Measurements from ENCODE around the gene MMRN2. TPM values are rescaled to one million over a fixed set of nuclear protein-coding genes. Genes with fewer than 3 reads are reported as not detected.
"Not testable (repeated sequence)": the region's sequence is repeated elsewhere in the genome, so short reads cannot be mapped to it uniquely, and the experiment has no call there.

Gene MMRN2
- total RNA-seq, 2 experiments from 2014 or later = not detected

- ChIA-PET CTCF (interaction anchor here (1.0 to 2.0 kb wide), 4 partner anchors 7 to 271 kb away, joined by 4 to 6 read pairs (median 4); no protein-coding TSS in a partner anchor), POLR2A (interaction anchor here (1.8 kb wide), 1 partner anchor 12 kb away, joined by 7 read pairs; no protein-coding TSS in a partner anchor)
- Mint-ChIP-seq H3K4me1 (peaks cover 3% of the 10 kb centered on the region), H3K36me3 (ENCODE audit: low read depth) (no peaks in the 10 kb centered on the region), H3K9me3 (no peaks in the 10 kb centered on the region), H3K27ac (no peak overlapping the region), H3K4me3 (no peak overlapping the region), H3K27me3 (no peaks in the 10 kb centered on the region)
- no peak for DNase-seq
These were observed 1.7 kb upstream of the MMRN2 start for GRCh38 chr10:86958901-86959736.

- peaks cover 3% of the 10 kb centered on the region for H3K4me1 Mint-ChIP-seq
- no peak within 1 kb of the TSS for H3K27ac Mint-ChIP-seq
- H3K27me3 Mint-ChIP-seq = no peaks in the 10 kb centered on the region
- no peaks in the 10 kb centered on the region for H3K9me3 Mint-ChIP-seq
- CTCF ChIA-PET = interaction anchor here (1.0 to 1.2 kb wide), 2 partner anchors 8 to 19 kb away, joined by 4 read pairs; no protein-coding TSS in a partner anchor
- no peaks in the 10 kb centered on the region for H3K36me3 Mint-ChIP-seq (ENCODE audit: low read depth)
- DNase-seq = no peak
- POLR2A ChIA-PET = interaction anchor here (1.8 kb wide), 1 partner anchor 13 kb away, joined by 7 read pairs; no protein-coding TSS in a partner anchor
- H3K4me3 Mint-ChIP-seq = no peak within 1 kb of the TSS
These were observed 893 bp upstream of the MMRN2 start, which contains the start of gene SNCG for GRCh38 chr10:86958116-86958900. Gene SNCG (plus strand): TSS chr10:86958599. CDS start chr10:86958698, 99 bp downstream.

- no peaks in the 10 kb centered on the region for H3K27me3 Mint-ChIP-seq
- no peak overlapping the region for H3K27ac Mint-ChIP-seq
- CTCF ChIA-PET = interaction anchor here (1.3 kb wide), 1 partner anchor 17 kb away, joined by 8 read pairs; no protein-coding TSS in a partner anchor
- peaks cover 10% of the 10 kb centered on the region for H3K9me3 Mint-ChIP-seq
- H3K4me1 Mint-ChIP-seq = peaks cover 3% of the 10 kb centered on the region
- H3K36me3 Mint-ChIP-seq (ENCODE audit: low read depth) = peaks cover 1% of the 10 kb centered on the region
- no peak overlapping the region for H3K4me3 Mint-ChIP-seq
- POLR2A ChIA-PET = interaction anchor here (1.0 kb wide), 1 partner anchor 9 kb away, joined by 4 read pairs; no protein-coding TSS in a partner anchor
- DNase-seq = no peak
These were observed 467 bp downstream of the MMRN2 start for GRCh38 chr10:86956848-86957448.

GRCh38 chr10:86956195-86956847, 1.1 kb downstream of the MMRN2 start:
- Mint-ChIP-seq H3K9me3 (peaks cover 13% of the 10 kb centered on the region), H3K27me3 (no peaks in the 10 kb centered on the region), H3K4me1 (peaks cover 3% of the 10 kb centered on the region), H3K4me3 (no peak overlapping the region), H3K36me3 (ENCODE audit: low read depth) (peaks cover 2% of the 10 kb centered on the region), H3K27ac (no peak overlapping the region)
- no peak for DNase-seq
- ChIA-PET CTCF (interaction anchor here (1.3 kb wide), 1 partner anchor 17 kb away, joined by 8 read pairs; no protein-coding TSS in a partner anchor), POLR2A (interaction anchor here (1.0 to 1.4 kb wide), 2 partner anchors 10 to 14 kb away, joined by 3 to 4 read pairs; no protein-coding TSS in a partner anchor)

GRCh38 chr10:86955501-86956194, 1.8 kb downstream of the MMRN2 start:
- DNase-seq = no peak
- H3K9me3 Mint-ChIP-seq = peaks cover 14% of the 10 kb centered on the region
- H3K27ac Mint-ChIP-seq = no peak overlapping the region
- peaks cover 2% of the 10 kb centered on the region for H3K36me3 Mint-ChIP-seq (ENCODE audit: low read depth)
- ChIA-PET POLR2A (interaction anchor here (1.1 to 1.4 kb wide), 2 partner anchors 13 to 15 kb away, joined by 3 to 4 read pairs; no protein-coding TSS in a partner anchor), CTCF (no interaction called here)
- H3K4me1 Mint-ChIP-seq = peaks cover 10% of the 10 kb centered on the region
- no peak overlapping the region for H3K4me3 Mint-ChIP-seq
- H3K27me3 Mint-ChIP-seq = no peaks in the 10 kb centered on the region

GRCh38 chr10:86954681-86955500, 2.5 kb downstream of the MMRN2 start:
- DNase-seq = no peak
- Mint-ChIP-seq H3K9me3 (peaks cover 16% of the 10 kb centered on the region), H3K27ac (no peak overlapping the region), H3K4me3 (no peak overlapping the region), H3K36me3 (ENCODE audit: low read depth) (peaks cover 7% of the 10 kb centered on the region), H3K4me1 (peaks cover 12% of the 10 kb centered on the region), H3K27me3 (no peaks in the 10 kb centered on the region)
- ChIA-PET CTCF (interaction anchor here (0.6 to 1.9 kb wide), 3 partner anchors 11 to 16 kb away, joined by 3 to 5 read pairs (median 3); no protein-coding TSS in a partner anchor), POLR2A (interaction anchor here (1.1 to 1.4 kb wide), 2 partner anchors 12 to 16 kb away, joined by 3 to 4 read pairs; no protein-coding TSS in a partner anchor)

- Mint-ChIP-seq H3K4me1 (peaks cover 15% of the 10 kb centered on the region), H3K27ac (no peak overlapping the region), H3K9me3 (peaks cover 16% of the 10 kb centered on the region), H3K4me3 (no peak overlapping the region), H3K36me3 (ENCODE audit: low read depth) (peaks cover 7% of the 10 kb centered on the region), H3K27me3 (no peaks in the 10 kb centered on the region)
- ChIA-PET CTCF (interaction anchor here (0.6 to 1.9 kb wide), 3 partner anchors 10 to 15 kb away, joined by 3 to 5 read pairs (median 3); no protein-coding TSS in a partner anchor), POLR2A (interaction anchor here (1.1 kb wide), 1 partner anchor 17 kb away, joined by 4 read pairs; no protein-coding TSS in a partner anchor)
- no peak for DNase-seq
These were observed 3.4 kb downstream of the MMRN2 start for GRCh38 chr10:86953747-86954680.

GRCh38 chr10:86952697-86953096, 4.7 kb downstream of the MMRN2 start:
- CTCF ChIA-PET = interaction anchor here (0.6 kb wide), 1 partner anchor 14 kb away, joined by 5 read pairs; no protein-coding TSS in a partner anchor
- not testable (repeated sequence) for H3K4me3 Mint-ChIP-seq, H3K27me3 Mint-ChIP-seq

GRCh38 chr10:86952106-86952505, 5.3 kb downstream of the MMRN2 start:
- POLR2A ChIA-PET = interaction anchor here (1.2 kb wide), 1 partner anchor 8 kb away, joined by 3 read pairs; no protein-coding TSS in a partner anchor
- peaks cover 7% of the 10 kb centered on the region for H3K36me3 Mint-ChIP-seq (ENCODE audit: low read depth)
- H3K4me3 Mint-ChIP-seq = no peak overlapping the region
- no peak overlapping the region for H3K27ac Mint-ChIP-seq
- H3K27me3 Mint-ChIP-seq = no peaks in the 10 kb centered on the region
- DNase-seq = no peak
- peaks cover 16% of the 10 kb centered on the region for H3K9me3 Mint-ChIP-seq
- CTCF ChIA-PET = interaction anchor here (0.6 kb wide), 1 partner anchor 13 kb away, joined by 5 read pairs; no protein-coding TSS in a partner anchor
- H3K4me1 Mint-ChIP-seq = peaks cover 21% of the 10 kb centered on the region

More at GRCh38 chr10:86952697-86953096, 4.7 kb downstream of the MMRN2 start:
- H3K27ac Mint-ChIP-seq; POLR2A ChIA-PET; H3K36me3 Mint-ChIP-seq (ENCODE audit: low read depth); DNase-seq: not testable (repeated sequence)
- Mint-ChIP-seq H3K4me1 (peaks cover 21% of the 10 kb centered on the region), H3K9me3 (peaks cover 16% of the 10 kb centered on the region)
